IPS-15b (cell line): ENCODE data around the gene EPHX1.

Experiments
- H3K27me3 ChIP-seq: one replicate; pipeline ENCODE4 v1.6.1; 2013; ENCODE audit warnings: low read length; ENCODE audit not compliant: control insufficient read depth, insufficient read depth
- H3K36me3 ChIP-seq: one replicate; pipeline ENCODE4 v1.6.1; 2013; ENCODE audit warnings: low read length; ENCODE audit not compliant: control insufficient read depth, insufficient read depth
- H3K4me1 ChIP-seq: one replicate; pipeline ENCODE4 v1.6.1; 2013; ENCODE audit warnings: mild to moderate bottlenecking, low read length; ENCODE audit not compliant: control insufficient read depth, insufficient read depth
- H3K4me3 ChIP-seq: one replicate; pipeline ENCODE4 v1.5.1; 2013; ENCODE audit warnings: low read depth, low read length
- H3K9ac ChIP-seq: one replicate; pipeline ENCODE4 v1.6.1; 2013; ENCODE audit warnings: low read depth, mild to moderate bottlenecking, low read length
- H3K9me3 ChIP-seq: one replicate; pipeline ENCODE4 v1.6.1; 2013; ENCODE audit warnings: mild to moderate bottlenecking, low read length; ENCODE audit not compliant: control insufficient read depth, insufficient read depth

Gene EPHX1

GRCh38 chr1:225838793-225839192 is 28.9 kb downstream of the EPHX1 start:
- Histone ChIP-seq H3K4me3 (no peak overlapping the region), H3K9me3 (no peaks in the 10 kb centered on the region), H3K36me3 (peaks cover 26% of the 10 kb centered on the region), H3K27me3 (no peaks in the 10 kb centered on the region), H3K9ac (no peak overlapping the region), H3K4me1 (no peaks in the 10 kb centered on the region)

GRCh38 chr1:225840223-225840610 is 30.3 kb downstream of the EPHX1 start:
- no peaks in the 10 kb centered on the region for H3K4me1 ChIP-seq
- no peak overlapping the region for H3K9ac ChIP-seq
- H3K27me3 ChIP-seq, result no peaks in the 10 kb centered on the region
- H3K4me3 ChIP-seq, result no peak overlapping the region
- peaks cover 35% of the 10 kb centered on the region for H3K36me3 ChIP-seq
- H3K9me3 ChIP-seq, result no peaks in the 10 kb centered on the region

GRCh38 chr1:225840713-225841112 is 30.8 kb downstream of the EPHX1 start:
- H3K9me3 ChIP-seq, result no peaks in the 10 kb centered on the region
- no peaks in the 10 kb centered on the region for H3K4me1 ChIP-seq
- no peak overlapping the region for H3K9ac ChIP-seq
- peaks cover 38% of the 10 kb centered on the region for H3K36me3 ChIP-seq
- H3K4me3 ChIP-seq, result no peak overlapping the region
- H3K27me3 ChIP-seq, result no peaks in the 10 kb centered on the region

GRCh38 chr1:225842074-225842473 is 32.1 kb downstream of the EPHX1 start:
- H3K36me3 ChIP-seq, result peaks cover 48% of the 10 kb centered on the region
- no peaks in the 10 kb centered on the region for H3K9me3 ChIP-seq

GRCh38 chr1:225842788-225843425 is 33.0 kb downstream of the EPHX1 start:
- no peak overlapping the region for H3K4me3 ChIP-seq
- peaks cover 56% of the 10 kb centered on the region for H3K36me3 ChIP-seq
- no peaks in the 10 kb centered on the region for H3K4me1 ChIP-seq
- H3K9me3 ChIP-seq, result no peaks in the 10 kb centered on the region
- H3K9ac ChIP-seq, result no peak overlapping the region
- no peaks in the 10 kb centered on the region for H3K27me3 ChIP-seq

More at GRCh38 chr1:225842074-225842473, 32.1 kb downstream of the EPHX1 start:
- no peak overlapping the region for H3K4me3 ChIP-seq
- H3K27me3 ChIP-seq, result no peaks in the 10 kb centered on the region
- no peak overlapping the region for H3K9ac ChIP-seq
- no peaks in the 10 kb centered on the region for H3K4me1 ChIP-seq

GRCh38 chr1:225843426-225843795 is 33.5 kb downstream of the EPHX1 start:
- no peaks in the 10 kb centered on the region for H3K4me1 ChIP-seq
- no peaks in the 10 kb centered on the region for H3K9me3 ChIP-seq
- H3K9ac ChIP-seq, result no peak overlapping the region
- no peak overlapping the region for H3K4me3 ChIP-seq
- no peaks in the 10 kb centered on the region for H3K27me3 ChIP-seq
- peaks cover 56% of the 10 kb centered on the region for H3K36me3 ChIP-seq

- Histone ChIP-seq H3K4me3 (no peak overlapping the region), H3K36me3 (peaks cover 48% of the 10 kb centered on the region), H3K27me3 (no peaks in the 10 kb centered on the region)
Measured at GRCh38 chr1:225844236-225845061, 34.5 kb downstream of the EPHX1 start.

GRCh38 chr1:225845097-225845496 is 35.2 kb downstream of the EPHX1 start:
- H3K27me3 ChIP-seq, result no peaks in the 10 kb centered on the region
- no peaks in the 10 kb centered on the region for H3K4me1 ChIP-seq
- H3K9me3 ChIP-seq, result no peaks in the 10 kb centered on the region
- H3K9ac ChIP-seq, result no peak overlapping the region
- no peak overlapping the region for H3K4me3 ChIP-seq
- peaks cover 45% of the 10 kb centered on the region for H3K36me3 ChIP-seq

More at GRCh38 chr1:225844236-225845061, 34.5 kb downstream of the EPHX1 start:
- Histone ChIP-seq H3K9ac (no peak overlapping the region), H3K9me3 (no peaks in the 10 kb centered on the region), H3K4me1 (no peaks in the 10 kb centered on the region)

GRCh38 chr1:225845571-225846259 is 35.8 kb downstream of the EPHX1 start:
- H3K4me3 ChIP-seq, result no peak overlapping the region
- H3K9me3 ChIP-seq, result no peaks in the 10 kb centered on the region
- peaks cover 44% of the 10 kb centered on the region for H3K36me3 ChIP-seq
- no peak overlapping the region for H3K9ac ChIP-seq
- no peaks in the 10 kb centered on the region for H3K27me3 ChIP-seq
- no peaks in the 10 kb centered on the region for H3K4me1 ChIP-seq

- H3K36me3 ChIP-seq, result peaks cover 50% of the 10 kb centered on the region
- H3K27me3 ChIP-seq, result no peaks in the 10 kb centered on the region
- H3K4me3 ChIP-seq, result no peak overlapping the region
- H3K9me3 ChIP-seq, result no peaks in the 10 kb centered on the region
- H3K9ac ChIP-seq, result no peak overlapping the region
- H3K4me1 ChIP-seq, result no peaks in the 10 kb centered on the region
Measured at GRCh38 chr1:225846331-225847310, 36.7 kb downstream of the EPHX1 start.

- H3K4me1 ChIP-seq, result no peaks in the 10 kb centered on the region
- H3K36me3 ChIP-seq, result peaks cover 48% of the 10 kb centered on the region
- no peaks in the 10 kb centered on the region for H3K9me3 ChIP-seq
- no peak overlapping the region for H3K9ac ChIP-seq
- no peaks in the 10 kb centered on the region for H3K27me3 ChIP-seq
- H3K4me3 ChIP-seq, result no peak overlapping the region
Measured at GRCh38 chr1:225847610-225848009, 37.7 kb downstream of the EPHX1 start.
